NCI-H1417 treated with DMSO at 0.1 percent for 48 hours (cell line): Measurements from ENCODE around the gene FGFR3.

Experiments used
- DNase-seq: peaks from one replicate; lab custom pipeline; 2025; lab: John Stamatoyannopoulos, UW

FGFR3 gene

GRCh38 chr4:1792832-1793495 lies at the start of gene FGFR3:
Gene FGFR3 (plus strand): TSS chr4:1793293. CDS start chr4:1793935, 642 bp downstream.
- no peak for DNase-seq

GRCh38 chr4:1743551-1743950 lies 49.5 kb upstream of the FGFR3 start:
- no peak for DNase-seq

GRCh38 chr4:1743975-1744374 lies 49.1 kb upstream of the FGFR3 start:
- DNase-seq: no peak

GRCh38 chr4:1744552-1744951 lies 48.5 kb upstream of the FGFR3 start:
- DNase-seq: no peak

GRCh38 chr4:1745165-1745564 lies 47.9 kb upstream of the FGFR3 start:
- DNase-seq: no peak

GRCh38 chr4:1745697-1746096 lies 47.4 kb upstream of the FGFR3 start:
- no peak for DNase-seq

GRCh38 chr4:1746265-1746691 lies 46.8 kb upstream of the FGFR3 start:
- DNase-seq: no peak

GRCh38 chr4:1746919-1747602 lies 46.0 kb upstream of the FGFR3 start:
- DNase-seq: no peak

GRCh38 chr4:1747603-1747967 lies 45.5 kb upstream of the FGFR3 start:
- no peak for DNase-seq

GRCh38 chr4:1748465-1748995 lies 44.6 kb upstream of the FGFR3 start:
- DNase-seq: no peak

GRCh38 chr4:1749370-1749769 lies 43.7 kb upstream of the FGFR3 start:
- DNase-seq: no peak

GRCh38 chr4:1749826-1750225 lies 43.3 kb upstream of the FGFR3 start:
- no peak for DNase-seq

- DNase-seq: no peak
These were observed 42.5 kb upstream of the FGFR3 start for GRCh38 chr4:1750381-1751154.

- no peak for DNase-seq
These were observed 41.8 kb upstream of the FGFR3 start for GRCh38 chr4:1751155-1751918.

GRCh38 chr4:1751919-1752283 lies 41.2 kb upstream of the FGFR3 start:
- no peak for DNase-seq

GRCh38 chr4:1752284-1753041 lies 40.6 kb upstream of the FGFR3 start:
- no peak for DNase-seq

- no peak for DNase-seq
These were observed 39.8 kb upstream of the FGFR3 start for GRCh38 chr4:1753294-1753696.

- no peak for DNase-seq
These were observed 39.3 kb upstream of the FGFR3 start for GRCh38 chr4:1753697-1754311.

GRCh38 chr4:1754336-1754735 lies 38.8 kb upstream of the FGFR3 start:
- DNase-seq: no peak

- DNase-seq: no peak
These were observed 37.8 kb upstream of the FGFR3 start for GRCh38 chr4:1755297-1755696.

GRCh38 chr4:1756079-1756478 lies 37.0 kb upstream of the FGFR3 start:
- no peak for DNase-seq
